IMR-90 (cell line): ENCODE data around the gene SLFN12L.

Source experiments
- BHLHE40 ChIP-seq: fragments of 150-350 bp; IDR thresholded peaks from 2 replicates; pipeline ENCODE4 v1.6.1; 2016; ENCODE audit warnings: mild to moderate bottlenecking, low read depth, low read length
- CEBPB ChIP-seq: IDR thresholded peaks from 2 replicates; pipeline ENCODE4 v1.6.1; 2012; ENCODE audit warnings: low read depth, low read length, improper control_type of control experiment
- CTCF ChIP-seq: conservative IDR thresholded peaks from 2 replicates; pipeline ENCODE4 v1.5.1; 2012; ENCODE audit warnings: mild to moderate bottlenecking, low read depth, low read length, improper control_type of control experiment
- FOS ChIP-seq: fragments of 150-350 bp; IDR thresholded peaks from 2 replicates; pipeline ENCODE4 v1.6.1; 2016; ENCODE audit warnings: low read depth, low read length
- MAFK ChIP-seq: IDR thresholded peaks from 2 replicates; pipeline ENCODE4 v1.6.1; 2012; ENCODE audit warnings: low read depth, low read length, improper control_type of control experiment
- POLR2A ChIP-seq: IDR thresholded peaks from 2 replicates; pipeline ENCODE4 v1.6.1; 2012; ENCODE audit warnings: mild to moderate bottlenecking, low read depth, low read length

DNA sequence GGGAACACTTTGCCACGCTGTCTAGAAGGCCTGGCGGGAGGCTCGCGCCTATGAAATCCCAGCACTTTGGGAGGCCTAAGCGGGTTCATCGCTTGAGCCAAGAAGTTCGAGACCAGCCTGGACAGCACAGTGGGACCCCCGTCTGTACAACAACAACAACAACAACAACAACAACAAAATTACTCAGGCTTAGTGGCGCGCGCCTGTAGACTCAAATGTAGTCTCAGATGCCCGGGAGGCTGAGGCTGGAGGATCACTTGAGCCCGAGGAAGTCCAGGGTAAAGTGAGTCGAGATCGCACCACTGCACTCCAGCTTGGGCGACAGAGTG lies 88.6 kb downstream of the SLFN12L start:
- no peak for TF ChIP-seq CTCF
- TF ChIP-seq MAFK, result no peak
- no peak for TF ChIP-seq POLR2A
- no peak for TF ChIP-seq BHLHE40
- TF ChIP-seq CEBPB, result no peak
- TF ChIP-seq FOS, result no peak
